Prostate gland (tissue), 2 donors: ENCODE results near the gene CADM4. TPM values are rescaled to one million over a fixed set of nuclear protein-coding genes. Genes with fewer than 3 reads are reported as not detected.

Experiments used
- DNase-seq: peaks from one replicate; pipeline ENCODE4 v3.0.0-alpha.2; 2019; ENCODE audit warnings: low spot score
- H3K27ac ChIP-seq, 2 donors: fragments of 200-600 bp; sonication (generic); 2 replicates each; pipeline ENCODE4 v1.5.1; 2017 to 2019
- H3K27me3 ChIP-seq: fragments of 200-600 bp; sonication (generic); replicated peaks from 2 replicates; pipeline ENCODE4 v1.5.1; 2019; ENCODE audit not compliant: insufficient read depth
- H3K36me3 ChIP-seq, 2 donors: fragments of 200-600 bp; sonication (generic); 1 replicate in 1 of 2; 2 replicates in 1 of 2; pipeline versions ENCODE4 v1.5.1 to v1.8.1; 2017 to 2019
- H3K4me1 ChIP-seq: fragments of 200-600 bp; sonication (generic); replicated peaks from 2 replicates; pipeline ENCODE4 v1.5.1; 2019
- H3K4me3 ChIP-seq, 2 donors: fragments of 200-600 bp; sonication (generic); 2 replicates each; pipeline ENCODE4 v1.5.1; 2017 to 2019
- H3K9me3 ChIP-seq: fragments of 200-600 bp; sonication (generic); 2 replicates; pipeline ENCODE4 v1.5.1; 2017
- CTCF ChIP-seq, 4 experiments: fragments of 200-600 bp in 2 of 4; fragments of 450-650 bp in 2 of 4; sonication (generic) in 2 of 4; IDR thresholded peaks; 1 replicate in 3 of 4; 2 replicates in 1 of 4; pipeline ENCODE4 v1.5.1; 2016 to 2019; ENCODE audit warnings: antibody characterized with exemption in 4 of 4, mild to moderate bottlenecking in 2 of 4, moderate library complexity in 2 of 4
- POLR2A ChIP-seq: fragments of 450-650 bp; IDR thresholded peaks from one replicate; pipeline ENCODE4 v1.6.1; 2016; ENCODE audit warnings: antibody characterized with exemption, mild to moderate bottlenecking
- POLR2AphosphoS5 ChIP-seq: sonication (generic); formaldehyde crosslinking; IDR thresholded peaks from one replicate; pipeline ENCODE4 v1.6.1; 2017; ENCODE audit warnings: antibody characterized with exemption
- WGBS: methylation state at CpG from one replicate; pipeline ENCODE4 v1.1.5; 2018; 5-methylcytosine and 5-hydroxymethylcytosine counted together
- intact Hi-C: fragments of 100-400 bp; cut with DNase I; formaldehyde crosslinking; loops from one replicate; pipeline ENCODE4 v1.14.2; 2022
- total RNA-seq, 2 donors: library from RNA; depleted of rRNA; stranded (reverse); fragments of >200 nt; gene quantifications; one replicate each; pipeline ENCODE4 v1.1.0, GENCODE V29; 2016

Gene CADM4
- total RNA-seq, 2 donors from 2014 or later: 21.1 to 49.4 TPM

GRCh38 chr19:43616954-43617353, 22.7 kb downstream of the CADM4 start:
- TF ChIP-seq CTCF (IDR thresholded peaks at IDR 0.05) (no peak), POLR2A (no peak), POLR2AphosphoS5 (no peak)
- no peak overlapping the region for H3K27ac ChIP-seq
- H3K36me3 ChIP-seq: no peaks in the 10 kb centered on the region
- no peaks in the 10 kb centered on the region for H3K9me3 ChIP-seq
- H3K4me1 ChIP-seq: no peaks in the 10 kb centered on the region
- H3K27me3 ChIP-seq: no peaks in the 10 kb centered on the region
- DNase-seq: no peak
- intact Hi-C loops: no loop called here
- 90% methylated on average over 6 of the region's 6 CpGs for WGBS
- H3K4me3 ChIP-seq: no peak overlapping the region

GRCh38 chr19:43616306-43616705, 23.3 kb downstream of the CADM4 start:
- H3K9me3 ChIP-seq: no peaks in the 10 kb centered on the region
- TF ChIP-seq POLR2AphosphoS5 (no peak), CTCF (IDR thresholded peaks at IDR 0.05) (no peak), POLR2A (no peak)
- 92% methylated on average over 1 of the region's 1 CpG for WGBS
- H3K36me3 ChIP-seq: no peaks in the 10 kb centered on the region
- H3K27me3 ChIP-seq: no peaks in the 10 kb centered on the region
- no peaks in the 10 kb centered on the region for H3K4me1 ChIP-seq
- H3K27ac ChIP-seq: no peak overlapping the region
- H3K4me3 ChIP-seq: no peak overlapping the region
- intact Hi-C loops: no loop called here
- DNase-seq: no peak

GRCh38 chr19:43612374-43612773, 27.3 kb downstream of the CADM4 start:
- no peak for DNase-seq
- WGBS: over 99% methylated on average over 12 of the region's 12 CpGs
- Histone ChIP-seq H3K27me3 (no peaks in the 10 kb centered on the region), H3K9me3 (no peaks in the 10 kb centered on the region), H3K36me3 (no peaks in the 10 kb centered on the region), H3K4me3 (no peak overlapping the region), H3K27ac (no peak overlapping the region), H3K4me1 (no peaks in the 10 kb centered on the region)
- intact Hi-C loops: no loop called here
- no peak for TF ChIP-seq CTCF (IDR thresholded peaks at IDR 0.05)
- no peak for TF ChIP-seq POLR2AphosphoS5
- TF ChIP-seq POLR2A: no peak

- H3K9me3 ChIP-seq: no peaks in the 10 kb centered on the region
- no peak within 1 kb of the TSS for H3K4me3 ChIP-seq
- intact Hi-C loops: no loop called here
- H3K27me3 ChIP-seq: no peaks in the 10 kb centered on the region
- WGBS: 93% methylated on average over 3 of the region's 3 CpGs
- no peak within 1 kb of the TSS for H3K27ac ChIP-seq
- DNase-seq: no peak
- no peak for TF ChIP-seq POLR2AphosphoS5
- no peak for TF ChIP-seq CTCF (IDR thresholded peaks at IDR 0.05)
- TF ChIP-seq POLR2A: no peak
- no peaks in the 10 kb centered on the region for H3K36me3 ChIP-seq
- peaks cover 3% of the 10 kb centered on the region for H3K4me1 ChIP-seq
Observed at GRCh38 chr19:43611788-43612187, 27.9 kb downstream of the CADM4 start, which contains the start of gene SRRM5. TSS of gene SRRM5 (plus strand) at chr19:43612088. CDS start at chr19:43612122, 34 bp downstream.

GRCh38 chr19:43610493-43610892, 29.2 kb downstream of the CADM4 start:
- intact Hi-C loops: no loop called here
- no peaks in the 10 kb centered on the region for H3K27me3 ChIP-seq
- 63% methylated on average over 3 of the region's 3 CpGs for WGBS
- no peak overlapping the region for H3K27ac ChIP-seq
- peaks cover 7% of the 10 kb centered on the region for H3K4me1 ChIP-seq
- no peak for DNase-seq
- no peak overlapping the region for H3K4me3 ChIP-seq
- no peak for TF ChIP-seq CTCF (IDR thresholded peaks at IDR 0.05)
- TF ChIP-seq POLR2A: no peak
- TF ChIP-seq POLR2AphosphoS5: no peak
- H3K9me3 ChIP-seq: no peaks in the 10 kb centered on the region
- no peaks in the 10 kb centered on the region for H3K36me3 ChIP-seq
